HepG2 (cell line): ENCODE data around the gene AK2. TPM values are rescaled to one million over a fixed set of nuclear protein-coding genes. Genes with fewer than 3 reads are reported as not detected.

Source experiments
- CREB1 ChIP-seq, 2 experiments: fragments of 450-650 bp in 1 of 2; IDR thresholded peaks; 2 replicates each; pipeline ENCODE4 v1.6.1; 2016 to 2017; ENCODE audit warnings: control low read depth in 1 of 2, mild to moderate bottlenecking in 1 of 2, missing compliant biosample characterization in 1 of 2, missing genetic modification characterization in 1 of 2
- GFI1 ChIP-seq: sonication (generic); formaldehyde crosslinking; IDR thresholded peaks from 2 replicates; pipeline ENCODE4 v1.5.0; 2020; ENCODE audit warnings: missing genetic modification reagents, mild to moderate bottlenecking, borderline replicate concordance
- HNRNPLL ChIP-seq: fragments of 200-400 bp; formaldehyde crosslinking; IDR thresholded peaks from 2 replicates; pipeline ENCODE4 v1.6.1; 2017; ENCODE audit warnings: mild to moderate bottlenecking, low read depth, low read length; ENCODE audit not compliant: poor library complexity, severe bottlenecking
- KLF16 ChIP-seq, 2 experiments: sonication (generic) in 1 of 2; formaldehyde crosslinking in 1 of 2; IDR thresholded peaks; 2 replicates each; pipeline versions ENCODE4 v1.6.1 to v1.8.0; 2016 to 2023; ENCODE audit warnings: missing genetic modification reagents in 2 of 2, missing compliant biosample characterization in 1 of 2
- PLSCR1 ChIP-seq: sonication (generic); formaldehyde crosslinking; IDR thresholded peaks from 2 replicates; pipeline ENCODE4 v1.5.0; 2020; ENCODE audit warnings: missing genetic modification reagents, mild to moderate bottlenecking, borderline replicate concordance
- REXO4 ChIP-seq: sonication (generic); formaldehyde crosslinking; IDR thresholded peaks from 2 replicates; pipeline ENCODE4 v1.8.0; 2022; ENCODE audit warnings: missing genetic modification reagents, mild to moderate bottlenecking, borderline replicate concordance
- RORA ChIP-seq: sonication (generic); formaldehyde crosslinking; IDR thresholded peaks from 2 replicates; pipeline ENCODE4 v1.5.0; 2020; ENCODE audit warnings: mild to moderate bottlenecking, missing genetic modification reagents, moderate library complexity
- SSRP1 ChIP-seq: IDR thresholded peaks from 2 replicates; pipeline ENCODE4 v1.6.1; 2016; ENCODE audit warnings: control low read depth
- TBX3 ChIP-seq: fragments of 450-650 bp; IDR thresholded peaks from 2 replicates; pipeline ENCODE4 v1.6.1; 2017; ENCODE audit warnings: antibody characterized with exemption, mild to moderate bottlenecking, inconsistent platforms, borderline replicate concordance
- ZC3H13 ChIP-seq: sonication (generic); formaldehyde crosslinking; IDR thresholded peaks from 2 replicates; pipeline ENCODE4 v1.8.1; 2023; ENCODE audit warnings: mild to moderate bottlenecking, missing genetic modification reagents, moderate library complexity
- ZMYM4 ChIP-seq: sonication (generic); formaldehyde crosslinking; IDR thresholded peaks from 2 replicates; pipeline ENCODE4 v1.8.1; 2023; ENCODE audit warnings: mild to moderate bottlenecking, missing genetic modification reagents
- ZNF180 ChIP-seq: sonication (generic); formaldehyde crosslinking; IDR thresholded peaks from 2 replicates; pipeline ENCODE4 v1.4.0; 2020; ENCODE audit warnings: low read depth, missing genetic modification reagents, borderline replicate concordance
- ZNF687 ChIP-seq: sonication (generic); formaldehyde crosslinking; IDR thresholded peaks from 2 replicates; pipeline ENCODE4 v1.5.1; 2020; ENCODE audit warnings: mild to moderate bottlenecking, missing genetic modification reagents, moderate library complexity
- ZNF775 ChIP-seq: sonication (generic); formaldehyde crosslinking; IDR thresholded peaks from 2 replicates; pipeline ENCODE4 v1.4.0; 2020; ENCODE audit warnings: missing genetic modification reagents, mild to moderate bottlenecking, moderate library complexity, borderline replicate concordance
- ZNF792 ChIP-seq: IDR thresholded peaks from 2 replicates; pipeline ENCODE4 v1.6.1; 2016
- polyA plus RNA-seq, 8 experiments: library from polyadenylated mRNA; depleted of rRNA in 3 of 8; stranded (reverse) in 7 of 8; unstranded in 1 of 8; fragments of >200 nt; fragmentation: Illumina TruSeq in 4 of 8; extraction: Trizol in 4 of 8; gene quantifications; 2 replicates each; pipeline versions ENCODE4 v1.2.1 to v1.2.3, GENCODE V29; 2011 to 2016; ENCODE audit warnings: low read depth in 4 of 8, missing spikeins in 1 of 8, mixed read lengths in 1 of 8; ENCODE audit not compliant: insufficient read depth in 1 of 8
- total RNA-seq, 5 experiments: library from RNA; depleted of rRNA; stranded (reverse); fragments of >200 nt; fragmentation: Illumina TruSeq; extraction: Trizol; gene quantifications; 2 replicates each; pipeline ENCODE4 v1.2.3, GENCODE V29; 2016; ENCODE audit warnings: low read depth in 1 of 5
- TF ChIP-seq, protein P1 (sequence below): sonication (generic); formaldehyde crosslinking; IDR thresholded peaks from 2 replicates; pipeline ENCODE4 v1.9.0; 2021; ENCODE audit warnings: missing genetic modification reagents, borderline replicate concordance
- TF ChIP-seq, protein P2 (sequence below), 2 experiments: IDR thresholded peaks; 2 replicates each; pipeline ENCODE4 v1.6.1; 2011 to 2012; ENCODE audit warnings: low read length in 2 of 2, borderline replicate concordance in 1 of 2, low read depth in 1 of 2, mild to moderate bottlenecking in 1 of 2, moderate library complexity in 1 of 2

The AK2 gene
- total and polyA plus RNA-seq, 2 of the 13 experiments (the other 11 are each of a cell fraction or from before 2014, with no cell fraction given), result 170 to 188 TPM

DNA sequence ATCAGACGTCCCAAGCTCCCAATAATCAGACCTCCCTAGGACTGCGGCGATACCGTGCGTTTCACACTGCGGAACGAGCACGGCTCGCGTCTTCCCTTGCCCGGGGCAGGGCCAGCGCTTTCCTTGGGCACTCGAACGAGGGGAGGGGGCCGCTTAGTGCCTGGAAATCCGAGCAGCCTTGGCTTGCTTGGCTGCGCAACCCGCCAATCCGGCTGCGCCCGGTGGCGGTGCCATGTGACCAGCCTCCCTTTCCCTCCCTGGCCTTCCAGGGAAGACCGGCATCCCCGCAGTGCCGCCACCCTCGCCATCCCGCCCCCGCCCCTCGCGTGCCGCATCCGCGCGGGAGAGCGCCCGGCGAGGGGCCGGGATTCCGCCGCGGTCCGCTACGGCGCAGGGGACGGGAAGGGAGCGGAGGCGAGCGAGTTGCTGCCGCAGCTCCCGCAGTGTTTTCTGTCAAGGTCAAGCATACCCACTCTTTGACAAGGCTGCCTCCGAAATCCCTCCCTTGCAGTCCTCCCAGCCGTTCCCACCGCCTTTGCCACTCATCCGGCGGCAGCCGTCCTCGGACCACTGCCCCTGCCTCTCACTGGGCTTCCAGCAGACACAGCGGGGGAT lies 63.8 kb downstream of the AK2 start (continued):
- TF ChIP-seq ZNF687 (CRISPR knock-in tag), result peak; percentile 78
- TF ChIP-seq ZNF792, result no peak
- TF ChIP-seq CREB1 (IDR thresholded peaks at IDR 0.05), result no peak
- TF ChIP-seq CREB1 (CRISPR knock-in tag; IDR thresholded peaks at IDR 0.05), result no peak
- TF ChIP-seq, protein P1, sequence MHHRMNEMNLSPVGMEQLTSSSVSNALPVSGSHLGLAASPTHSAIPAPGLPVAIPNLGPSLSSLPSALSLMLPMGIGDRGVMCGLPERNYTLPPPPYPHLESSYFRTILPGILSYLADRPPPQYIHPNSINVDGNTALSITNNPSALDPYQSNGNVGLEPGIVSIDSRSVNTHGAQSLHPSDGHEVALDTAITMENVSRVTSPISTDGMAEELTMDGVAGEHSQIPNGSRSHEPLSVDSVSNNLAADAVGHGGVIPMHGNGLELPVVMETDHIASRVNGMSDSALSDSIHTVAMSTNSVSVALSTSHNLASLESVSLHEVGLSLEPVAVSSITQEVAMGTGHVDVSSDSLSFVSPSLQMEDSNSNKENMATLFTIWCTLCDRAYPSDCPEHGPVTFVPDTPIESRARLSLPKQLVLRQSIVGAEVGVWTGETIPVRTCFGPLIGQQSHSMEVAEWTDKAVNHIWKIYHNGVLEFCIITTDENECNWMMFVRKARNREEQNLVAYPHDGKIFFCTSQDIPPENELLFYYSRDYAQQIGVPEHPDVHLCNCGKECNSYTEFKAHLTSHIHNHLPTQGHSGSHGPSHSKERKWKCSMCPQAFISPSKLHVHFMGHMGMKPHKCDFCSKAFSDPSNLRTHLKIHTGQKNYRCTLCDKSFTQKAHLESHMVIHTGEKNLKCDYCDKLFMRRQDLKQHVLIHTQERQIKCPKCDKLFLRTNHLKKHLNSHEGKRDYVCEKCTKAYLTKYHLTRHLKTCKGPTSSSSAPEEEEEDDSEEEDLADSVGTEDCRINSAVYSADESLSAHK (CRISPR knock-in tag), result no peak
- no peak for TF ChIP-seq ZNF775
- no peak for TF ChIP-seq ZC3H13
- no peak for TF ChIP-seq RORA (CRISPR knock-in tag)
- TF ChIP-seq HNRNPLL, result peak; percentile 81
- no peak for TF ChIP-seq REXO4
- no peak for TF ChIP-seq GFI1
- no peak for TF ChIP-seq ZNF180 (CRISPR knock-in tag)
- TF ChIP-seq TBX3, result no peak
- TF ChIP-seq KLF16 (CRISPR knock-in tag; IDR thresholded peaks at IDR 0.05), result no peak
- TF ChIP-seq, protein P2, sequence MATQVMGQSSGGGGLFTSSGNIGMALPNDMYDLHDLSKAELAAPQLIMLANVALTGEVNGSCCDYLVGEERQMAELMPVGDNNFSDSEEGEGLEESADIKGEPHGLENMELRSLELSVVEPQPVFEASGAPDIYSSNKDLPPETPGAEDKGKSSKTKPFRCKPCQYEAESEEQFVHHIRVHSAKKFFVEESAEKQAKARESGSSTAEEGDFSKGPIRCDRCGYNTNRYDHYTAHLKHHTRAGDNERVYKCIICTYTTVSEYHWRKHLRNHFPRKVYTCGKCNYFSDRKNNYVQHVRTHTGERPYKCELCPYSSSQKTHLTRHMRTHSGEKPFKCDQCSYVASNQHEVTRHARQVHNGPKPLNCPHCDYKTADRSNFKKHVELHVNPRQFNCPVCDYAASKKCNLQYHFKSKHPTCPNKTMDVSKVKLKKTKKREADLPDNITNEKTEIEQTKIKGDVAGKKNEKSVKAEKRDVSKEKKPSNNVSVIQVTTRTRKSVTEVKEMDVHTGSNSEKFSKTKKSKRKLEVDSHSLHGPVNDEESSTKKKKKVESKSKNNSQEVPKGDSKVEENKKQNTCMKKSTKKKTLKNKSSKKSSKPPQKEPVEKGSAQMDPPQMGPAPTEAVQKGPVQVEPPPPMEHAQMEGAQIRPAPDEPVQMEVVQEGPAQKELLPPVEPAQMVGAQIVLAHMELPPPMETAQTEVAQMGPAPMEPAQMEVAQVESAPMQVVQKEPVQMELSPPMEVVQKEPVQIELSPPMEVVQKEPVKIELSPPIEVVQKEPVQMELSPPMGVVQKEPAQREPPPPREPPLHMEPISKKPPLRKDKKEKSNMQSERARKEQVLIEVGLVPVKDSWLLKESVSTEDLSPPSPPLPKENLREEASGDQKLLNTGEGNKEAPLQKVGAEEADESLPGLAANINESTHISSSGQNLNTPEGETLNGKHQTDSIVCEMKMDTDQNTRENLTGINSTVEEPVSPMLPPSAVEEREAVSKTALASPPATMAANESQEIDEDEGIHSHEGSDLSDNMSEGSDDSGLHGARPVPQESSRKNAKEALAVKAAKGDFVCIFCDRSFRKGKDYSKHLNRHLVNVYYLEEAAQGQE (IDR thresholded peaks at IDR 0.05; ENCODE audit: borderline replicate concordance in 1 of 2, low read depth in 1 of 2, low read length in 2 of 2), result no peak
- TF ChIP-seq PLSCR1 (CRISPR knock-in tag), result no peak
- 0 out of 2 replicates have a peak, but pooled peaks have one; percentile 11 for TF ChIP-seq ZMYM4 (CRISPR knock-in tag)
- no peak for TF ChIP-seq SSRP1 (CRISPR knock-in tag)
